Posterior cingulate gyrus (tissue), 11 donors: ENCODE data around the gene SPIN2B.
"Not testable (repeated sequence)": the region's sequence is repeated elsewhere in the genome, so short reads cannot be mapped to it uniquely, and the experiment has no call there.

Source experiments
- DNase-seq, 10 donors: peaks; one replicate each; pipeline versions ENCODE4 v3.0.0 to v3.0.0-alpha.2; 2020 to 2021; ENCODE audit warnings: mixed read lengths in 3 of 10
- intact Hi-C: fragments of 100-400 bp; cut with DNase I; formaldehyde crosslinking; loops from one replicate; pipeline ENCODE4 v1.15.1; 2023

Gene SPIN2B

GRCh38 chrX:57121162-57121755 lies at the start of gene SPIN2B:
Gene SPIN2B (minus strand): TSS chrX:57121548.
- DNase-seq: peak; percentile 66 to 96 (median 75)
- intact Hi-C loops: no loop called here

GRCh38 chrX:57156397-57157049 lies 35.2 kb upstream of the SPIN2B start:
- DNase-seq: peak in 8 of 10 donors; percentile 17 to 86 (median 37)
- intact Hi-C loops: loop anchor here (2.0 kb wide), 1 partner anchor 298 kb away; no protein-coding TSS in a partner anchor

- DNase-seq: peak in 1 of 10 donors; percentile 21
- intact Hi-C loops: no loop called here
Observed at GRCh38 chrX:57155171-57155570, 33.8 kb upstream of the SPIN2B start.

GRCh38 chrX:57152222-57152621 lies 30.9 kb upstream of the SPIN2B start:
- intact Hi-C loops: not testable (repeated sequence)
- peak in 1 of 10 donors; percentile 19 for DNase-seq

DNA sequence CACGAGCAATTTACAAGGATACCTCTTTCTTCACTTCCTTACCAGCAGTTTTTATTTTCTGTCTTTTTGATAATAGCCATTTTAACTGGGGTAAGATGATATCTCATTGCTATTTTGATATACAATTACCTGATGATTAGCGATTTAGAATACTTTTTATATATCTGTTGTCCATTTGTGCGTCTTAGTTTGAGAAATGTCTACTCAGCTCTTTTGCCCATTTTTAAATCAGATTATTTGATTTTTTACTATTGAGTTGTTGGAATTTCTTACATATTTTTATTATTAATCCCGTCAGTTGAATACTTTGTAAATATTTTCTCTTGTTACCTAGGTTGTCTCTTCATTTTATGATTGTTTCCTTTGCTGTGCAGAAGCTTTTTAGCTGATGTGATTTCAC lies 17.3 kb upstream of the SPIN2B start:
- DNase-seq: no peak
- intact Hi-C loops: no loop called here

DNA sequence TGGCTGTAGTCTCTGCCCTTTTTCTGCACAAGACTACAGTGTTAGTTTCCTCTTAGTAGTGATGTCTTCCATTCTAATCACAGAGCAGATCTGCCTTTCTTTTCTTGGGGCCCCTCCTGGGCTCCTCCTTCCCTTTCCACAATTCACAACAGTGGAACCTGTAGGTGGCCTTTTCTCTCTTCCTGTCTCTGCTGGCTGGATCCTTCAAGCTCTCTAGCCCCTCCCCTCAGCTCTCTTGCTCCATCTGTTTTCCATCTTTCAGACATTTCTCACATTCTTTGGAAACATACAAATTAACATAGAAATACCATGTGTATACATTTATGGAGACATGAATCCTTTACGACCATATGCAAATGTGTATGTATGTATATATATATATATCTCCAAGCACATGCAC lies 16.2 kb upstream of the SPIN2B start:
- no peak for DNase-seq
- intact Hi-C loops: no loop called here

GRCh38 chrX:57137073-57137472 lies 15.7 kb upstream of the SPIN2B start, which contains the start of gene SPIN2A:
Gene SPIN2A (minus strand): TSS chrX:57137397. CDS start chrX:57136597, 800 bp downstream.
- peak in 2 of 10 donors; percentile 58 to 75 for DNase-seq
- intact Hi-C loops: not testable (repeated sequence)

- DNase-seq, intact Hi-C loops: not testable (repeated sequence)
Observed at GRCh38 chrX:57136589-57136988, 15.2 kb upstream of the SPIN2B start.

- intact Hi-C loops: no loop called here
- DNase-seq: no peak
Observed at GRCh38 chrX:57135287-57135686, 13.9 kb upstream of the SPIN2B start.

- intact Hi-C loops: no loop called here
Observed at GRCh38 chrX:57134702-57135101, 13.4 kb upstream of the SPIN2B start.

GRCh38 chrX:57133706-57134105 lies 12.4 kb upstream of the SPIN2B start:
- intact Hi-C loops: no loop called here
- DNase-seq: no peak

More at GRCh38 chrX:57134702-57135101, 13.4 kb upstream of the SPIN2B start:
- DNase-seq: no peak

DNA sequence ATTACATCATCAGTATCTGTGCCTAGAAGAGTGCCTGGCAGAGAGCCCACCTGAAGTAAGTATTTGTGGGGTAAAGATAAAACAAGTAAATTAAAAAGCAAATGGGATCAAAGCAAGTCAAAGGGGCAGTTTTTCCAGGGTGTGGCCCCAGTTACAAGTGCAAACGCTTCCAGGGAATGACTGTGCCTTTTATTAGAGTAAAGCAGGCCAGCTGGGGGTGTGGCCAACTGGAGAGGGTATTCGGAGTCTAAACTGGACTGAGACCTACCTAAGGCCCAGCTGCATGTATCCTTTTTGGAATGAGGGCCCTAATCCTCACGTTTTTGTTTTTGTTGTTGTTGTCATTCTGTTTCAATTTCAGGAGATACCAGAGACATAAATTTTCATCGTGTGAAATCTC lies 11.9 kb upstream of the SPIN2B start:
- DNase-seq: not testable (repeated sequence)

GRCh38 chrX:57132046-57132445 lies 10.7 kb upstream of the SPIN2B start:
- intact Hi-C loops: no loop called here
- no peak for DNase-seq

More for the DNA sequence above, 11.9 kb upstream of the SPIN2B start:
- intact Hi-C loops: not testable (repeated sequence)

DNA sequence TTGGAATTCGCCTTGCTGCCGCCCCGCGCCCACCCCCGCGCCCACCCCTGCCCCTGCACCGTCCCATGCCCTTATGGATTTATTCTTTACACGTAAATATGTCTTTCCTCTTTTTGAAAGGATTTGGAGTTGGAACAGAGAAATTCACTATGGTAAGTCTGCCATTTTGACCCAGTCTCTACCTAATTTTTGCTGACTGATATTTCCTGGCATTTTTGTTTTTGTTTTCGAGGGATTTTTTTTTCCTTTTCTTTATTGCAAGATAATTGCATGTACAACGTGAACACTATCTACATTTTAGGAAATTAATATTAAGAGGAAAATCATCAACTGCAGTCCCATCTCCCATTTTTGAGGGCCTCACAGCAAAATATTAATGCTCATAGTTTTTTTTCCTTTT lies 468 bp upstream of the SPIN2B start:
- no peak for DNase-seq
- intact Hi-C loops: no loop called here

- DNase-seq: peak in 2 of 10 donors; percentile 73
- intact Hi-C loops: not testable (repeated sequence)
Observed at GRCh38 chrX:57120619-57121161, 658 bp downstream of the SPIN2B start.

GRCh38 chrX:57119416-57119815 lies 1.9 kb downstream of the SPIN2B start:
- no peak for DNase-seq
- intact Hi-C loops: no loop called here

GRCh38 chrX:57117566-57117965 lies 3.8 kb downstream of the SPIN2B start:
- DNase-seq, intact Hi-C loops: not testable (repeated sequence)

- intact Hi-C loops: no loop called here
- no peak for DNase-seq
Observed at GRCh38 chrX:57104921-57105398, 16.4 kb downstream of the SPIN2B start.

GRCh38 chrX:57104406-57104805 lies 16.9 kb downstream of the SPIN2B start:
- intact Hi-C loops: no loop called here
- no peak for DNase-seq

- intact Hi-C loops: no loop called here
- no peak for DNase-seq
Observed at GRCh38 chrX:57103489-57103888, 17.9 kb downstream of the SPIN2B start.

DNA sequence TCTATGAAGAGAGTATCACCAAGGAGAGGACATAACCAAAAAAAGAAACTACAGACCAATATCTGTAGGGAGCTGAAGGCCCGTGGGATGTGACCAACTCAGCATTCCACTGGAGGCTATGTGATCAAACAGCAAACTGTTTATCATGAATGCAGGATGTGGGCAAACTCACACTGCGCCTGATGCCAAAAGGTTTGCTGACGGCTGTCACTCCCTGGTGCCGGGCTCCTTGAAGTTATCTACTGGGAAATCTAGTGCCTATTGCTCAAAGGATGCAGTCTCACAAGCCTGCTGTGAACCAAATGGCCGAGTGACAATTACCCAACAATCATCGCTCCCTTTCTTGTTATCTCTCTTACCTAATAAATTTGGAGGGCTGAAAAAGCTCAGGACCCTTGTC lies 18.4 kb downstream of the SPIN2B start:
- intact Hi-C loops, DNase-seq: not testable (repeated sequence)

DNA sequence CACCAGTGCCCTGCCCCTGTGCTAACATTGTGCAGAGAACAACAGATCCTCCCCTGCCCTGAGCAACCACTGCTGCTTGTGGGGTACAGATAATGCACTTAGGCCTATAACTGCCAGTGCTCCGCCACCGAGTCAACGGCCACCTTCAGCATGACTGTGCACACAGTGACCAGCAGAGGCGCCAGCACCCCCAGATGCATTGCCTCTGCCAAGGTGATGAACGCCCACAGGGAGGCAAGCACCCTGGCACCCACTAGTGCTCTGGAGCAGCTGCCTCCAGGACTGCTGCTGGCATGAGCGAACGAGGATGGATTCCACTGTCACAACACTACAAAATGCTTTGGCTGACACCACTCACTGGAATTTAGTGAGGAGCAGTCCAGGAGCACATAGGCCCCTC lies 38.2 kb downstream of the SPIN2B start:
- intact Hi-C loops: no loop called here
- DNase-seq: no peak
